Measurements from ENCODE around the gene ANKUB1.

Gene ANKUB1

GRCh38 chr3:149784064-149784704 is 8.2 kb downstream of the ANKUB1 start:
- Mint-ChIP-seq H3K4me1 (no peaks in the 10 kb centered on the region), H3K27ac (no peak overlapping the region), H3K4me3 (no peak overlapping the region), H3K9me3 (no peaks in the 10 kb centered on the region), H3K27me3 (peaks cover 23% of the 10 kb centered on the region)
- ATAC-seq: no peak
- DNase-seq: no peak

GRCh38 chr3:149783576-149783975 is 8.8 kb downstream of the ANKUB1 start:
- H3K4me3 Mint-ChIP-seq: no peak overlapping the region
- no peak for DNase-seq
- ATAC-seq: no peak
- H3K27me3 Mint-ChIP-seq: peaks cover 23% of the 10 kb centered on the region
- H3K27ac Mint-ChIP-seq: no peak overlapping the region
- H3K4me1 Mint-ChIP-seq: no peaks in the 10 kb centered on the region
- no peaks in the 10 kb centered on the region for H3K9me3 Mint-ChIP-seq

GRCh38 chr3:149781741-149782140 is 10.6 kb downstream of the ANKUB1 start:
- Mint-ChIP-seq H3K4me1 (no peaks in the 10 kb centered on the region), H3K4me3 (no peak overlapping the region), H3K9me3 (no peaks in the 10 kb centered on the region), H3K27ac (no peak overlapping the region), H3K27me3 (peaks cover 12% of the 10 kb centered on the region)
- ATAC-seq: no peak
- no peak for DNase-seq

- DNase-seq: no peak
- H3K27ac Mint-ChIP-seq: no peak overlapping the region
- no peak for ATAC-seq
- H3K4me1 Mint-ChIP-seq: no peaks in the 10 kb centered on the region
- no peaks in the 10 kb centered on the region for H3K9me3 Mint-ChIP-seq
- no peak overlapping the region for H3K4me3 Mint-ChIP-seq
- peaks cover 8% of the 10 kb centered on the region for H3K27me3 Mint-ChIP-seq
These were observed 11.1 kb downstream of the ANKUB1 start for GRCh38 chr3:149781211-149781610.

- Mint-ChIP-seq H3K27ac (no peak overlapping the region), H3K4me3 (no peak overlapping the region), H3K27me3 (no peaks in the 10 kb centered on the region), H3K9me3 (no peaks in the 10 kb centered on the region), H3K4me1 (no peaks in the 10 kb centered on the region)
- no peak for DNase-seq
- no peak for ATAC-seq
These were observed 14.7 kb downstream of the ANKUB1 start for GRCh38 chr3:149777414-149778214.

- H3K4me3 Mint-ChIP-seq: no peak overlapping the region
- no peak overlapping the region for H3K27ac Mint-ChIP-seq
- ATAC-seq (no peak), DNase-seq (no peak)
- H3K4me1 Mint-ChIP-seq: no peaks in the 10 kb centered on the region
- peaks cover 7% of the 10 kb centered on the region for H3K27me3 Mint-ChIP-seq
- H3K9me3 Mint-ChIP-seq: no peaks in the 10 kb centered on the region
These were observed 16.2 kb downstream of the ANKUB1 start for GRCh38 chr3:149776170-149776569.

- H3K4me3 Mint-ChIP-seq: no peak overlapping the region
- no peak for ATAC-seq
- H3K9me3 Mint-ChIP-seq: no peaks in the 10 kb centered on the region
- H3K4me1 Mint-ChIP-seq: no peaks in the 10 kb centered on the region
- peaks cover 10% of the 10 kb centered on the region for H3K27me3 Mint-ChIP-seq
- DNase-seq: no peak
- no peak overlapping the region for H3K27ac Mint-ChIP-seq
These were observed 19.5 kb downstream of the ANKUB1 start for GRCh38 chr3:149772861-149773260.

- DNase-seq (peak; percentile 23 to 24), ATAC-seq (no peak)
- Mint-ChIP-seq H3K27me3 (peaks cover 14% of the 10 kb centered on the region), H3K27ac (no peak overlapping the region), H3K9me3 (no peaks in the 10 kb centered on the region), H3K4me3 (no peak overlapping the region), H3K4me1 (no peaks in the 10 kb centered on the region)
These were observed 20.6 kb downstream of the ANKUB1 start for GRCh38 chr3:149771652-149772271.

GRCh38 chr3:149770246-149770645 is 22.1 kb downstream of the ANKUB1 start:
- DNase-seq: no peak
- Mint-ChIP-seq H3K4me3 (no peak overlapping the region), H3K9me3 (no peaks in the 10 kb centered on the region), H3K27ac (no peak overlapping the region), H3K27me3 (peaks cover 25% of the 10 kb centered on the region), H3K4me1 (no peaks in the 10 kb centered on the region)
- no peak for ATAC-seq

- Mint-ChIP-seq H3K4me3 (no peak overlapping the region), H3K27ac (peak overlapping the region in 1 of 2 donors; percentile 37), H3K4me1 (no peaks in the 10 kb centered on the region), H3K27me3 (peaks cover 25% of the 10 kb centered on the region), H3K9me3 (no peaks in the 10 kb centered on the region)
- no peak for DNase-seq
- no peak for ATAC-seq
These were observed 23.6 kb downstream of the ANKUB1 start for GRCh38 chr3:149768704-149769103.

- H3K27me3 Mint-ChIP-seq: peaks cover 25% of the 10 kb centered on the region
- H3K4me1 Mint-ChIP-seq: no peaks in the 10 kb centered on the region
- H3K27ac Mint-ChIP-seq: no peak overlapping the region
- no peaks in the 10 kb centered on the region for H3K9me3 Mint-ChIP-seq
- DNase-seq: no peak
- no peak for ATAC-seq
- no peak overlapping the region for H3K4me3 Mint-ChIP-seq
These were observed 24.6 kb downstream of the ANKUB1 start for GRCh38 chr3:149767720-149768119.

GRCh38 chr3:149765762-149766334 is 26.5 kb downstream of the ANKUB1 start:
- Mint-ChIP-seq H3K4me3 (no peak overlapping the region), H3K27ac (no peak overlapping the region), H3K4me1 (no peaks in the 10 kb centered on the region), H3K27me3 (peaks cover 15% of the 10 kb centered on the region), H3K9me3 (no peaks in the 10 kb centered on the region)
- no peak for ATAC-seq
- DNase-seq: no peak

- DNase-seq (no peak), ATAC-seq (no peak)
- no peak overlapping the region for H3K27ac Mint-ChIP-seq
- no peaks in the 10 kb centered on the region for H3K4me1 Mint-ChIP-seq
- H3K27me3 Mint-ChIP-seq: peaks cover 14% of the 10 kb centered on the region
- no peak overlapping the region for H3K4me3 Mint-ChIP-seq
- no peaks in the 10 kb centered on the region for H3K9me3 Mint-ChIP-seq
These were observed 28.1 kb downstream of the ANKUB1 start for GRCh38 chr3:149764302-149764701.

GRCh38 chr3:149763565-149764195 is 28.7 kb downstream of the ANKUB1 start:
- Mint-ChIP-seq H3K4me3 (no peak overlapping the region), H3K27me3 (peaks cover 14% of the 10 kb centered on the region), H3K4me1 (no peaks in the 10 kb centered on the region), H3K9me3 (no peaks in the 10 kb centered on the region), H3K27ac (no peak overlapping the region)
- ATAC-seq (no peak), DNase-seq (no peak)

GRCh38 chr3:149753717-149754116 is 38.6 kb downstream of the ANKUB1 start:
- no peaks in the 10 kb centered on the region for H3K9me3 Mint-ChIP-seq
- H3K27ac Mint-ChIP-seq: peak overlapping the region; percentile 97
- ATAC-seq (no peak), DNase-seq (no peak)
- H3K4me1 Mint-ChIP-seq: peaks cover 28% of the 10 kb centered on the region
- H3K27me3 Mint-ChIP-seq: peaks cover 7% of the 10 kb centered on the region
- peak overlapping the region; percentile 96 to 97 for H3K4me3 Mint-ChIP-seq

Measured in stimulated activated naive CD8-positive, alpha-beta T cell treated with anti-CD3 and anti-CD28 coated beads, Interleukin-15, amount 100 ng/mL, for 72 hours (primary cell).